ENCODE measurements around the gene PITPNM2. TPM values are rescaled to one million over a fixed set of nuclear protein-coding genes. Genes with fewer than 3 reads are reported as not detected.

Gene PITPNM2
- total and polyA plus RNA-seq, 9 donors = 11.1 to 71.8 (median 31.0) TPM

DNA sequence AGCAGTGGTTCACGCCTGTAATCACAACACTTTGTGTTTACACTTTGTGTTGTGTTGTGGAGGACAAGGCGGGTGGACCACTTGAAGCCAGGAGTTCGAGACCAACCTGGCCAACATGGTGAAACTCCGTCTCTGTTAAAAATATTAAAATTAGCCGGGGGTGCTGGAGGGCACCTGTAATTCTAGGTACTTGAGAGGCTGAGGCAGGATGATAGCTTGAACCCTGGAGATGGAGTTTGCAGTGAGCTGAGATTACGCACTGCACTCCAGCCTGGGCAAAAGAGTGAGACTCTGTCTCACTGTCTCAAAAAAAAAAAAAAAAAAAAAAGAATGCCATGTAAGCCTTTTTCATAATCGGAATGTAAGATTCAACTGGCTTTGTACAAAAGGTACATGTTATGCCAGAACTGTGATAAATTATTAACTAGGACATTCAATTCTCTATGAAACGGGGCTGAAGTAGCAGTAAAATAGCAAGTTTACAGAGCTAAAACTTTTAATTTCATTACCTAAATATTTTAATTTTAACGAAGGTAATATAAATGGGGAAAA is 13.9 kb upstream of the PITPNM2 start:
- Histone ChIP-seq H3K36me3 (no peaks in the 10 kb centered on the region), H3K27ac (no peak overlapping the region), H3K9me3 (no peaks in the 10 kb centered on the region), H3K27me3 (no peaks in the 10 kb centered on the region), H3K4me3 (no peak overlapping the region), H3K4me1 (ENCODE audit: insufficient read depth) (no peaks in the 10 kb centered on the region)
- TF ChIP-seq, protein P1, sequence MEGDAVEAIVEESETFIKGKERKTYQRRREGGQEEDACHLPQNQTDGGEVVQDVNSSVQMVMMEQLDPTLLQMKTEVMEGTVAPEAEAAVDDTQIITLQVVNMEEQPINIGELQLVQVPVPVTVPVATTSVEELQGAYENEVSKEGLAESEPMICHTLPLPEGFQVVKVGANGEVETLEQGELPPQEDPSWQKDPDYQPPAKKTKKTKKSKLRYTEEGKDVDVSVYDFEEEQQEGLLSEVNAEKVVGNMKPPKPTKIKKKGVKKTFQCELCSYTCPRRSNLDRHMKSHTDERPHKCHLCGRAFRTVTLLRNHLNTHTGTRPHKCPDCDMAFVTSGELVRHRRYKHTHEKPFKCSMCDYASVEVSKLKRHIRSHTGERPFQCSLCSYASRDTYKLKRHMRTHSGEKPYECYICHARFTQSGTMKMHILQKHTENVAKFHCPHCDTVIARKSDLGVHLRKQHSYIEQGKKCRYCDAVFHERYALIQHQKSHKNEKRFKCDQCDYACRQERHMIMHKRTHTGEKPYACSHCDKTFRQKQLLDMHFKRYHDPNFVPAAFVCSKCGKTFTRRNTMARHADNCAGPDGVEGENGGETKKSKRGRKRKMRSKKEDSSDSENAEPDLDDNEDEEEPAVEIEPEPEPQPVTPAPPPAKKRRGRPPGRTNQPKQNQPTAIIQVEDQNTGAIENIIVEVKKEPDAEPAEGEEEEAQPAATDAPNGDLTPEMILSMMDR (IDR thresholded peaks at IDR 0.05) = no peak
- TF ChIP-seq EP300 (IDR thresholded peaks at IDR 0.05) = no peak
- TF ChIP-seq POLR2A (IDR thresholded peaks at IDR 0.05) = no peak
- intact Hi-C loops (cut with DNase I) = loop anchor here in 1 of 4 donors (5.0 kb wide), 1 partner anchor 63 kb away; no protein-coding TSS in a partner anchor
- WGBS, 3 donors = 90 to 92% (median 91%) methylated on average over 9 of the region's 9 CpGs
- DNase-seq = no peak

DNA sequence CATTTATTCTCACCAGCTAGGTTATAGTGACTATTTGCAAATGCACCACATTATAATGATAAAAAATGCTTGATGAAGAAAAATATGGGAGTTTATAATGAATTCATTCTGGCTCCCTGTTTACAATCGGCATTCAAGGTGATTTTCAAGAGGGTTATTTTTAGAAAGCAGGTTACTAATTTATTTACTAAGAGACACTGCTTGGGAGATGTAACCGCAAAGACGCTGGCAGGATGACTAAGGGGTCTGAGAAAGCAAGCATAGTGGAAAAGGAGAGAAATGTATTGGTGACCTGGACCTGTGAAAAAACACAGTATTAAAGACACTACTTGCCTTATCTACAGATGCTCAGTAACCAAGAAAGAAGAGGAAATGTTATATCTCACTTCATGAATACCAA is 13.3 kb upstream of the PITPNM2 start:
- 85 to 89% (median 89%) methylated on average over 3 of the region's 3 CpGs for WGBS, 3 donors
- no peaks in the 10 kb centered on the region for H3K9me3 ChIP-seq
- DNase-seq = no peak
- H3K27me3 ChIP-seq = no peaks in the 10 kb centered on the region
- H3K4me3 ChIP-seq = no peak overlapping the region
- no peak overlapping the region for H3K27ac ChIP-seq
- no peaks in the 10 kb centered on the region for H3K4me1 ChIP-seq (ENCODE audit: insufficient read depth)
- intact Hi-C loops (cut with DNase I) = loop anchor here in 1 of 4 donors (5.0 kb wide), 1 partner anchor 63 kb away; no protein-coding TSS in a partner anchor
- TF ChIP-seq EP300 (IDR thresholded peaks at IDR 0.05) (no peak), POLR2A (IDR thresholded peaks at IDR 0.05) (no peak)
- TF ChIP-seq, protein P1 (IDR thresholded peaks at IDR 0.05) = no peak
- no peaks in the 10 kb centered on the region for H3K36me3 ChIP-seq

DNA sequence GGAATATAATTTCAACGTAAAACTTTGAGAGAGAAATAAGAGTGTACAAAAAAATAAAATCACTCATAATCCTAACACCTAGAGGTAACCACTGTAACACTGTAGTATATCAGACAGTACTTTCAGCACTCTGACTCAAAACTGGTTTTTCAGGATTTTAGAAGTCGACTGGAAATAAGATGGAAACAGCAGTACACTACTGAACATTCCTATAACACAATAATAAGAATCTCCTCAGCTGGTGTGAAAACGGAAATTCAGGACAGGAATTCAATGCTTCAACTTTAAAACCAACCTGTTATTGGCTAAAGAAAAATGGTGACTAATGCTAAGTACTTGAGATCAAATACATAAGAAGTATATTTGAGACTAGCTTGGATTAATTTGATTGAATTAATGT is 12.3 kb upstream of the PITPNM2 start:
- 84 to 86% (median 84%) methylated on average over 3 of the region's 3 CpGs for WGBS, 3 donors
- TF ChIP-seq POLR2A (IDR thresholded peaks at IDR 0.05) = no peak
- TF ChIP-seq EP300 (IDR thresholded peaks at IDR 0.05) = no peak
- TF ChIP-seq, protein P1 (IDR thresholded peaks at IDR 0.05) = no peak
- intact Hi-C loops (cut with DNase I) = loop anchor here in 1 of 4 donors (5.0 kb wide), 1 partner anchor 64 kb away; no protein-coding TSS in a partner anchor
- H3K36me3 ChIP-seq = no peaks in the 10 kb centered on the region
- no peaks in the 10 kb centered on the region for H3K4me1 ChIP-seq (ENCODE audit: insufficient read depth)
- no peak for DNase-seq
- no peak overlapping the region for H3K27ac ChIP-seq
- H3K27me3 ChIP-seq = no peaks in the 10 kb centered on the region
- H3K9me3 ChIP-seq = no peaks in the 10 kb centered on the region
- no peak overlapping the region for H3K4me3 ChIP-seq

GRCh38 chr12:123160801-123161487 is 10.1 kb upstream of the PITPNM2 start:
- H3K9me3 ChIP-seq = no peaks in the 10 kb centered on the region
- intact Hi-C loops (cut with DNase I) = loop anchor here in 1 of 4 donors (5.0 kb wide), 1 partner anchor 66 kb away; no protein-coding TSS in a partner anchor
- DNase-seq = no peak
- 67 to 71% (median 67%) methylated on average over 11 of the region's 11 CpGs for WGBS, 3 donors
- H3K27ac ChIP-seq = no peak overlapping the region
- H3K27me3 ChIP-seq = no peaks in the 10 kb centered on the region
- H3K4me1 ChIP-seq (ENCODE audit: insufficient read depth) = no peaks in the 10 kb centered on the region
- TF ChIP-seq, protein P1 (IDR thresholded peaks at IDR 0.05) = no peak
- TF ChIP-seq EP300 (IDR thresholded peaks at IDR 0.05) (no peak), POLR2A (IDR thresholded peaks at IDR 0.05) (no peak)
- no peak overlapping the region for H3K4me3 ChIP-seq
- H3K36me3 ChIP-seq = no peaks in the 10 kb centered on the region
